GM23338 (cell line): Measurements from ENCODE around the gene CMSS1. TPM values are rescaled to one million over a fixed set of nuclear protein-coding genes. Genes with fewer than 3 reads are reported as not detected.
A peak's percentile ranks its signal among the peaks of the same experiment; 100 is the strongest.

Experiments
- ATAC-seq: fragments of 200-7000 bp; cut with Tn5 transposase; 3 replicates; pipeline ENCODE4 v1.9.1; 2020
- DNase-seq: peaks from one replicate; pipeline ENCODE4 v3.0.0-alpha.2; 2015; ENCODE audit warnings: low spot score
- H2AFZ ChIP-seq: fragments of 200-600 bp; sonication (generic); 2 replicates; pipeline ENCODE4 v1.8.0; 2016; ENCODE audit warnings: antibody characterized with exemption, mild to moderate bottlenecking, moderate library complexity
- H3F3A ChIP-seq: fragments of 200-600 bp; sonication (generic); replicated peaks from 2 replicates; pipeline ENCODE4 v1.8.0; 2017; ENCODE audit warnings: antibody characterized with exemption, mixed run types, low read depth
- H3K27ac ChIP-seq: fragments of 200-600 bp; sonication (generic); 2 replicates; pipeline ENCODE4 v1.6.1; 2016; ENCODE audit warnings: low read depth
- H3K27me3 ChIP-seq: fragments of 200-600 bp; sonication (generic); 2 replicates; pipeline ENCODE4 v1.8.0; 2016; ENCODE audit warnings: mild to moderate bottlenecking, mixed run types, moderate library complexity; ENCODE audit not compliant: insufficient read depth
- H3K36me3 ChIP-seq: fragments of 200-600 bp; sonication (generic); 2 replicates; pipeline ENCODE4 v1.8.0; 2016; ENCODE audit warnings: mild to moderate bottlenecking; ENCODE audit not compliant: insufficient read depth
- H3K4me1 ChIP-seq: fragments of 200-600 bp; sonication (generic); 2 replicates; pipeline ENCODE4 v1.8.0; 2016; ENCODE audit warnings: mild to moderate bottlenecking, moderate library complexity; ENCODE audit not compliant: insufficient read depth
- H3K4me2 ChIP-seq: fragments of 200-600 bp; sonication (generic); 2 replicates; pipeline ENCODE4 v1.7.1; 2017; ENCODE audit warnings: mixed run types
- H3K4me3 ChIP-seq: fragments of 200-600 bp; sonication (generic); 2 replicates; pipeline ENCODE4 v1.6.1; 2016; ENCODE audit warnings: mixed run types
- H3K79me2 ChIP-seq: fragments of 200-600 bp; sonication (generic); replicated peaks from 2 replicates; pipeline ENCODE4 v1.8.0; 2017; ENCODE audit warnings: mild to moderate bottlenecking; ENCODE audit not compliant: insufficient read depth
- H3K9me2 ChIP-seq: fragments of 200-600 bp; sonication (generic); 2 replicates; pipeline ENCODE4 v1.8.0; 2017; ENCODE audit not compliant: insufficient read depth
- H4K20me1 ChIP-seq: fragments of 200-600 bp; sonication (generic); replicated peaks from 2 replicates; pipeline ENCODE4 v1.8.0; 2017; ENCODE audit warnings: mild to moderate bottlenecking; ENCODE audit not compliant: insufficient read depth
- H3K27ac Mint-ChIP-seq: 2 replicates; pipeline ENCODE4 v1.8.0; 2020; ENCODE audit warnings: inconsistent platforms, mild to moderate bottlenecking, moderate library complexity, mixed read lengths
- H3K27me3 Mint-ChIP-seq: 3 replicates; pipeline ENCODE4 v1.8.0; 2022; ENCODE audit warnings: low read depth, mild to moderate bottlenecking, moderate library complexity, mixed read lengths, inconsistent platforms; ENCODE audit not compliant: insufficient read depth, poor library complexity
- H3K36me3 Mint-ChIP-seq: 3 replicates; pipeline ENCODE4 v1.8.0; 2021; ENCODE audit warnings: low read depth, mild to moderate bottlenecking, inconsistent platforms, moderate library complexity, mixed read lengths
- H3K4me1 Mint-ChIP-seq: 3 replicates; pipeline ENCODE4 v1.8.0; 2020; ENCODE audit warnings: mild to moderate bottlenecking, inconsistent platforms, mixed read lengths
- H3K4me3 Mint-ChIP-seq: 3 replicates; pipeline ENCODE4 v1.8.0; 2021; ENCODE audit warnings: moderate library complexity, mild to moderate bottlenecking, inconsistent platforms, mixed read lengths
- H3K9me3 Mint-ChIP-seq: 3 replicates; pipeline ENCODE4 v1.8.0; 2020; ENCODE audit warnings: moderate library complexity, mild to moderate bottlenecking, inconsistent platforms, mixed read lengths
- CREB1 ChIP-seq: fragments of 250-450 bp; sonication (Bioruptor Pico); IDR thresholded peaks from 2 replicates; pipeline ENCODE4 v1.5.0; 2020; ENCODE audit warnings: low read depth, mild to moderate bottlenecking, moderate library complexity
- EZH2 ChIP-seq: fragments of 200-600 bp; sonication (generic); IDR thresholded peaks from one replicate; pipeline ENCODE4 v1.8.0; 2017; ENCODE audit warnings: antibody characterized with exemption, mild to moderate bottlenecking, low read depth; ENCODE audit not compliant: unreplicated experiment
- EZH2phosphoT487 ChIP-seq: fragments of 200-600 bp; sonication (generic); IDR thresholded peaks from one replicate; pipeline ENCODE4 v1.8.1; 2018; ENCODE audit warnings: antibody characterized with exemption; ENCODE audit not compliant: unreplicated experiment
- JUNB ChIP-seq: IDR thresholded peaks from one replicate; pipeline ENCODE4 v1.6.1; 2016; ENCODE audit warnings: antibody characterized with exemption; ENCODE audit not compliant: unreplicated experiment
- NANOG ChIP-seq: IDR thresholded peaks from 2 replicates; pipeline ENCODE4 v1.6.1; 2016; ENCODE audit warnings: antibody characterized with exemption, borderline replicate concordance
- POLR2AphosphoS5 ChIP-seq: IDR thresholded peaks from 2 replicates; pipeline ENCODE4 v1.6.1; 2016; ENCODE audit warnings: antibody characterized with exemption, low read depth
- STAT1 ChIP-seq: IDR thresholded peaks from one replicate; pipeline ENCODE4 v1.6.1; 2016; ENCODE audit warnings: antibody characterized with exemption; ENCODE audit not compliant: unreplicated experiment
- ZNF114 ChIP-seq: fragments of 250-450 bp; sonication (Bioruptor Pico); IDR thresholded peaks from 2 replicates; pipeline ENCODE4 v1.5.0; 2020; ENCODE audit warnings: mild to moderate bottlenecking, moderate library complexity
- ZNF331 ChIP-seq: fragments of 250-450 bp; sonication (Bioruptor Pico); IDR thresholded peaks from 2 replicates; pipeline ENCODE4 v1.5.0; 2020; ENCODE audit warnings: low read depth, mild to moderate bottlenecking, moderate library complexity
- polyA plus RNA-seq: library from polyadenylated mRNA; unstranded; fragments of >200 nt; fragmentation: Nextera tagmentation; extraction: Ambion mirVana; gene quantifications from 2 replicates; pipeline ENCODE4 v1.2.1, GENCODE V29; 2016
- total RNA-seq: library from RNA; depleted of rRNA; stranded (reverse); fragments of >200 nt; shearing (Covaris generic); gene quantifications from 2 replicates; pipeline ENCODE4 v1.2.3, GENCODE V29; 2014
- TF ChIP-seq, protein P1 (sequence below): IDR thresholded peaks from one replicate; pipeline ENCODE4 v1.6.1; 2018; ENCODE audit warnings: antibody characterized with exemption; ENCODE audit not compliant: unreplicated experiment
- TF ChIP-seq, protein P2 (sequence below), 2 experiments: fragments of 200-600 bp in 1 of 2; sonication (generic) in 1 of 2; conservative IDR thresholded peaks; 2 replicates each; pipeline versions ENCODE4 v1.5.1 to v1.6.1; 2016 to 2017; ENCODE audit warnings: antibody characterized with exemption in 2 of 2, low read depth in 2 of 2, mild to moderate bottlenecking in 2 of 2, moderate library complexity in 1 of 2
- TF ChIP-seq, protein P3 (sequence below): IDR thresholded peaks from 2 replicates; pipeline ENCODE4 v1.6.1; 2016; ENCODE audit warnings: antibody characterized with exemption
- TF ChIP-seq, protein P4 (sequence below): fragments of 250-450 bp; sonication (Bioruptor Pico); IDR thresholded peaks from 2 replicates; pipeline ENCODE4 v1.5.0; 2020; ENCODE audit warnings: mild to moderate bottlenecking, moderate library complexity

The CMSS1 gene
- total and polyA plus RNA-seq, 2 experiments from 2014 or later = 39.4 to 187 TPM

DNA sequence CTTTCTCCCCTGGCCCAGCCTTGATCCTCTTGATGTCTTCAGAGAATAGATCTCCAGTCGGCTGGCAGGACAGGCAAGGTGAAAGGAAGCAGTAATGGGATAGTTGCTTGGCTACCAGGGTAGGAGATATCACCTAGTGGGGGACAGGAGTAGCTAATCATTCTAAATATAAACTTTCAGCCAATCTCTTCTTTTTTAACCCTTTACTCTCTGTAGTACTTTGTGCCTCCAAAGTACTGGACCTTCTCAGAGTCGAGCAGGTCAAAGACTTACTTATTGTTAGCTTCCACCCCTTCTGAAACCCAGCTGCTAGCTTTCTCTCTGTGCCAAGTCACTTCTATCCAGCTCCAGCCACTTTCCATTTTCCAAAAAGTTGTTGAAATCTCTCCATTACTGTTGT is 340.0 kb downstream of the CMSS1 start:
- TF ChIP-seq STAT1 (no peak), ZNF331 (no peak), CREB1 (CRISPR knock-in tag) (no peak), EZH2 (no peak), ZNF114 (CRISPR knock-in tag) (no peak), EZH2phosphoT487 (no peak), JUNB (no peak), POLR2AphosphoS5 (no peak), NANOG (no peak)
- TF ChIP-seq, protein P1, sequence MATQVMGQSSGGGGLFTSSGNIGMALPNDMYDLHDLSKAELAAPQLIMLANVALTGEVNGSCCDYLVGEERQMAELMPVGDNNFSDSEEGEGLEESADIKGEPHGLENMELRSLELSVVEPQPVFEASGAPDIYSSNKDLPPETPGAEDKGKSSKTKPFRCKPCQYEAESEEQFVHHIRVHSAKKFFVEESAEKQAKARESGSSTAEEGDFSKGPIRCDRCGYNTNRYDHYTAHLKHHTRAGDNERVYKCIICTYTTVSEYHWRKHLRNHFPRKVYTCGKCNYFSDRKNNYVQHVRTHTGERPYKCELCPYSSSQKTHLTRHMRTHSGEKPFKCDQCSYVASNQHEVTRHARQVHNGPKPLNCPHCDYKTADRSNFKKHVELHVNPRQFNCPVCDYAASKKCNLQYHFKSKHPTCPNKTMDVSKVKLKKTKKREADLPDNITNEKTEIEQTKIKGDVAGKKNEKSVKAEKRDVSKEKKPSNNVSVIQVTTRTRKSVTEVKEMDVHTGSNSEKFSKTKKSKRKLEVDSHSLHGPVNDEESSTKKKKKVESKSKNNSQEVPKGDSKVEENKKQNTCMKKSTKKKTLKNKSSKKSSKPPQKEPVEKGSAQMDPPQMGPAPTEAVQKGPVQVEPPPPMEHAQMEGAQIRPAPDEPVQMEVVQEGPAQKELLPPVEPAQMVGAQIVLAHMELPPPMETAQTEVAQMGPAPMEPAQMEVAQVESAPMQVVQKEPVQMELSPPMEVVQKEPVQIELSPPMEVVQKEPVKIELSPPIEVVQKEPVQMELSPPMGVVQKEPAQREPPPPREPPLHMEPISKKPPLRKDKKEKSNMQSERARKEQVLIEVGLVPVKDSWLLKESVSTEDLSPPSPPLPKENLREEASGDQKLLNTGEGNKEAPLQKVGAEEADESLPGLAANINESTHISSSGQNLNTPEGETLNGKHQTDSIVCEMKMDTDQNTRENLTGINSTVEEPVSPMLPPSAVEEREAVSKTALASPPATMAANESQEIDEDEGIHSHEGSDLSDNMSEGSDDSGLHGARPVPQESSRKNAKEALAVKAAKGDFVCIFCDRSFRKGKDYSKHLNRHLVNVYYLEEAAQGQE = no peak
- TF ChIP-seq, protein P2, sequence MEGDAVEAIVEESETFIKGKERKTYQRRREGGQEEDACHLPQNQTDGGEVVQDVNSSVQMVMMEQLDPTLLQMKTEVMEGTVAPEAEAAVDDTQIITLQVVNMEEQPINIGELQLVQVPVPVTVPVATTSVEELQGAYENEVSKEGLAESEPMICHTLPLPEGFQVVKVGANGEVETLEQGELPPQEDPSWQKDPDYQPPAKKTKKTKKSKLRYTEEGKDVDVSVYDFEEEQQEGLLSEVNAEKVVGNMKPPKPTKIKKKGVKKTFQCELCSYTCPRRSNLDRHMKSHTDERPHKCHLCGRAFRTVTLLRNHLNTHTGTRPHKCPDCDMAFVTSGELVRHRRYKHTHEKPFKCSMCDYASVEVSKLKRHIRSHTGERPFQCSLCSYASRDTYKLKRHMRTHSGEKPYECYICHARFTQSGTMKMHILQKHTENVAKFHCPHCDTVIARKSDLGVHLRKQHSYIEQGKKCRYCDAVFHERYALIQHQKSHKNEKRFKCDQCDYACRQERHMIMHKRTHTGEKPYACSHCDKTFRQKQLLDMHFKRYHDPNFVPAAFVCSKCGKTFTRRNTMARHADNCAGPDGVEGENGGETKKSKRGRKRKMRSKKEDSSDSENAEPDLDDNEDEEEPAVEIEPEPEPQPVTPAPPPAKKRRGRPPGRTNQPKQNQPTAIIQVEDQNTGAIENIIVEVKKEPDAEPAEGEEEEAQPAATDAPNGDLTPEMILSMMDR (conservative IDR thresholded peaks at IDR 0.05; ENCODE audit: low read depth in 2 of 2) = no peak
- TF ChIP-seq, protein P3, sequence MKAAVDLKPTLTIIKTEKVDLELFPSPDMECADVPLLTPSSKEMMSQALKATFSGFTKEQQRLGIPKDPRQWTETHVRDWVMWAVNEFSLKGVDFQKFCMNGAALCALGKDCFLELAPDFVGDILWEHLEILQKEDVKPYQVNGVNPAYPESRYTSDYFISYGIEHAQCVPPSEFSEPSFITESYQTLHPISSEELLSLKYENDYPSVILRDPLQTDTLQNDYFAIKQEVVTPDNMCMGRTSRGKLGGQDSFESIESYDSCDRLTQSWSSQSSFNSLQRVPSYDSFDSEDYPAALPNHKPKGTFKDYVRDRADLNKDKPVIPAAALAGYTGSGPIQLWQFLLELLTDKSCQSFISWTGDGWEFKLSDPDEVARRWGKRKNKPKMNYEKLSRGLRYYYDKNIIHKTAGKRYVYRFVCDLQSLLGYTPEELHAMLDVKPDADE = no peak
- TF ChIP-seq, protein P4, sequence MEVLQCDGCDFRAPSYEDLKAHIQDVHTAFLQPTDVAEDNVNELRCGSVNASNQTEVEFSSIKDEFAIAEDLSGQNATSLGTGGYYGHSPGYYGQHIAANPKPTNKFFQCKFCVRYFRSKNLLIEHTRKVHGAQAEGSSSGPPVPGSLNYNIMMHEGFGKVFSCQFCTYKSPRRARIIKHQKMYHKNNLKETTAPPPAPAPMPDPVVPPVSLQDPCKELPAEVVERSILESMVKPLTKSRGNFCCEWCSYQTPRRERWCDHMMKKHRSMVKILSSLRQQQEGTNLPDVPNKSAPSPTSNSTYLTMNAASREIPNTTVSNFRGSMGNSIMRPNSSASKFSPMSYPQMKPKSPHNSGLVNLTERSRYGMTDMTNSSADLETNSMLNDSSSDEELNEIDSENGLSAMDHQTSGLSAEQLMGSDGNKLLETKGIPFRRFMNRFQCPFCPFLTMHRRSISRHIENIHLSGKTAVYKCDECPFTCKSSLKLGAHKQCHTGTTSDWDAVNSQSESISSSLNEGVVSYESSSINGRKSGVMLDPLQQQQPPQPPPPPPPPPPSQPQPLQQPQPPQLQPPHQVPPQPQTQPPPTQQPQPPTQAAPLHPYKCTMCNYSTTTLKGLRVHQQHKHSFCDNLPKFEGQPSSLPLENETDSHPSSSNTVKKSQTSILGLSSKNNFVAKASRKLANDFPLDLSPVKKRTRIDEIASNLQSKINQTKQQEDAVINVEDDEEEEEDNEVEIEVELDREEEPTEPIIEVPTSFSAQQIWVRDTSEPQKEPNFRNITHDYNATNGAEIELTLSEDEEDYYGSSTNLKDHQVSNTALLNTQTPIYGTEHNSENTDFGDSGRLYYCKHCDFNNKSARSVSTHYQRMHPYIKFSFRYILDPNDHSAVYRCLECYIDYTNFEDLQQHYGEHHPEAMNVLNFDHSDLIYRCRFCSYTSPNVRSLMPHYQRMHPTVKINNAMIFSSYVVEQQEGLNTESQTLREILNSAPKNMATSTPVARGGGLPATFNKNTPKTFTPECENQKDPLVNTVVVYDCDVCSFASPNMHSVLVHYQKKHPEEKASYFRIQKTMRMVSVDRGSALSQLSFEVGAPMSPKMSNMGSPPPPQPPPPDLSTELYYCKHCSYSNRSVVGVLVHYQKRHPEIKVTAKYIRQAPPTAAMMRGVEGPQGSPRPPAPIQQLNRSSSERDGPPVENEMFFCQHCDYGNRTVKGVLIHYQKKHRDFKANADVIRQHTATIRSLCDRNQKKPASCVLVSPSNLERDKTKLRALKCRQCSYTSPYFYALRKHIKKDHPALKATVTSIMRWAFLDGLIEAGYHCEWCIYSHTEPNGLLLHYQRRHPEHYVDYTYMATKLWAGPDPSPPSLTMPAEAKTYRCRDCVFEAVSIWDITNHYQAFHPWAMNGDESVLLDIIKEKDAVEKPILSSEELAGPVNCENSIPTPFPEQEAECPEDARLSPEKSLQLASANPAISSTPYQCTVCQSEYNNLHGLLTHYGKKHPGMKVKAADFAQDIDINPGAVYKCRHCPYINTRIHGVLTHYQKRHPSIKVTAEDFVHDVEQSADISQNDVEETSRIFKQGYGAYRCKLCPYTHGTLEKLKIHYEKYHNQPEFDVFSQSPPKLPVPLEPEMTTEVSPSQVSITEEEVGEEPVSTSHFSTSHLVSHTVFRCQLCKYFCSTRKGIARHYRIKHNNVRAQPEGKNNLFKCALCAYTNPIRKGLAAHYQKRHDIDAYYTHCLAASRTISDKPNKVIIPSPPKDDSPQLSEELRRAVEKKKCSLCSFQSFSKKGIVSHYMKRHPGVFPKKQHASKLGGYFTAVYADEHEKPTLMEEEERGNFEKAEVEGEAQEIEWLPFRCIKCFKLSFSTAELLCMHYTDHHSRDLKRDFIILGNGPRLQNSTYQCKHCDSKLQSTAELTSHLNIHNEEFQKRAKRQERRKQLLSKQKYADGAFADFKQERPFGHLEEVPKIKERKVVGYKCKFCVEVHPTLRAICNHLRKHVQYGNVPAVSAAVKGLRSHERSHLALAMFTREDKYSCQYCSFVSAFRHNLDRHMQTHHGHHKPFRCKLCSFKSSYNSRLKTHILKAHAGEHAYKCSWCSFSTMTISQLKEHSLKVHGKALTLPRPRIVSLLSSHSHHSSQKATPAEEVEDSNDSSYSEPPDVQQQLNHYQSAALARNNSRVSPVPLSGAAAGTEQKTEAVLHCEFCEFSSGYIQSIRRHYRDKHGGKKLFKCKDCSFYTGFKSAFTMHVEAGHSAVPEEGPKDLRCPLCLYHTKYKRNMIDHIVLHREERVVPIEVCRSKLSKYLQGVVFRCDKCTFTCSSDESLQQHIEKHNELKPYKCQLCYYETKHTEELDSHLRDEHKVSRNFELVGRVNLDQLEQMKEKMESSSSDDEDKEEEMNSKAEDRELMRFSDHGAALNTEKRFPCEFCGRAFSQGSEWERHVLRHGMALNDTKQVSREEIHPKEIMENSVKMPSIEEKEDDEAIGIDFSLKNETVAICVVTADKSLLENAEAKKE = no peak
- no peaks in the 10 kb centered on the region for H3K27me3 Mint-ChIP-seq
- H3K27ac Mint-ChIP-seq = no peak overlapping the region
- no peak overlapping the region for H3K4me3 Mint-ChIP-seq
- Histone ChIP-seq H3F3A (no peaks in the 10 kb centered on the region), H2AFZ (no peak overlapping the region), H3K27ac (no peak overlapping the region), H3K9me2 (no peaks in the 10 kb centered on the region), H3K4me2 (no peak overlapping the region), H3K4me1 (no peaks in the 10 kb centered on the region), H3K36me3 (peaks cover 4% of the 10 kb centered on the region; the same call in 1 of the 2 replicates), H3K79me2 (no peaks in the 10 kb centered on the region), H4K20me1 (no peaks in the 10 kb centered on the region), H3K4me3 (no peak overlapping the region), H3K27me3 (no peaks in the 10 kb centered on the region)
- no peaks in the 10 kb centered on the region for H3K4me1 Mint-ChIP-seq
- H3K36me3 Mint-ChIP-seq = peaks cover 19% of the 10 kb centered on the region
- peaks cover 17% of the 10 kb centered on the region for H3K9me3 Mint-ChIP-seq
- peak; percentile 4 for DNase-seq
- ATAC-seq = no peak
